ENCODE measurements around the gene MMP3.

- no peak for TF ChIP-seq CTCF (IDR thresholded peaks at IDR 0.05)
- TF ChIP-seq POLR2A (IDR thresholded peaks at IDR 0.05): no peak
Observed at GRCh38 chr11:102792604-102793003, 50.8 kb downstream of the MMP3 start.
